Astrocyte (in vitro differentiated cells and primary cell): ENCODE results near the gene UTP15. TPM values are rescaled to one million over a fixed set of nuclear protein-coding genes. Genes with fewer than 3 reads are reported as not detected.

Experiments
- DNase-seq: peaks from one replicate; pipeline ENCODE4 v3.0.0-alpha.2; 2010; ENCODE audit warnings: low read depth
- FAIRE-seq: peaks from 2 replicates; lab custom pipeline; 2011; peaks lifted over from hg19 to GRCh38; lab: Jason Lieb, UNC
- H2AFZ ChIP-seq: 2 replicates; pipeline ENCODE4 v1.6.0; 2012; ENCODE audit warnings: low read depth, low read length, inconsistent platforms
- H3K27ac ChIP-seq: 2 replicates; pipeline ENCODE4 v1.5.1; 2011; ENCODE audit warnings: low read depth, low read length, inconsistent platforms
- H3K27me3 ChIP-seq: 2 replicates; pipeline ENCODE4 v1.6.0; 2011; ENCODE audit warnings: low read length, inconsistent platforms; ENCODE audit not compliant: insufficient read depth
- H3K36me3 ChIP-seq: 2 replicates; pipeline ENCODE4 v1.5.1; 2011; ENCODE audit warnings: low read length, inconsistent platforms; ENCODE audit not compliant: insufficient read depth
- H3K4me1 ChIP-seq: 2 replicates; pipeline ENCODE4 v1.5.1; 2011; ENCODE audit warnings: low read length, inconsistent platforms; ENCODE audit not compliant: insufficient read depth
- H3K4me2 ChIP-seq: 2 replicates; pipeline ENCODE4 v1.6.0; 2012; ENCODE audit warnings: low read length, inconsistent platforms
- H3K4me3 ChIP-seq: 2 replicates; pipeline ENCODE4 v1.5.1; 2011; ENCODE audit warnings: low read depth, mild to moderate bottlenecking, low read length, inconsistent platforms; ENCODE audit not compliant: insufficient read depth
- H3K79me2 ChIP-seq: 2 replicates; pipeline ENCODE4 v1.6.0; 2012; ENCODE audit warnings: mild to moderate bottlenecking, low read length, inconsistent platforms; ENCODE audit not compliant: insufficient read depth
- H3K9ac ChIP-seq: 2 replicates; pipeline ENCODE4 v1.6.0; 2012; ENCODE audit warnings: mild to moderate bottlenecking, low read length, inconsistent platforms
- H3K9me3 ChIP-seq: 2 replicates; pipeline ENCODE4 v1.5.1; 2012; ENCODE audit warnings: low read depth, mild to moderate bottlenecking, low read length, inconsistent platforms; ENCODE audit not compliant: insufficient read depth
- H4K20me1 ChIP-seq: 2 replicates; pipeline ENCODE4 v1.6.0; 2012; ENCODE audit warnings: low read length, inconsistent platforms; ENCODE audit not compliant: insufficient read depth
- H3K27ac Mint-ChIP-seq: one replicate; pipeline ENCODE4 v1.8.0; 2021; ENCODE audit warnings: mild to moderate bottlenecking, mixed read lengths; ENCODE audit not compliant: unreplicated experiment
- H3K27me3 Mint-ChIP-seq: one replicate; pipeline ENCODE4 v1.8.0; 2021; ENCODE audit warnings: low read depth, mixed read lengths; ENCODE audit not compliant: unreplicated experiment
- H3K36me3 Mint-ChIP-seq: one replicate; pipeline ENCODE4 v1.8.0; 2021; ENCODE audit warnings: low read depth, mixed read lengths; ENCODE audit not compliant: unreplicated experiment
- H3K4me1 Mint-ChIP-seq: one replicate; pipeline ENCODE4 v1.8.0; 2021; ENCODE audit warnings: low read depth, mixed read lengths; ENCODE audit not compliant: unreplicated experiment
- H3K4me3 Mint-ChIP-seq: one replicate; pipeline ENCODE4 v1.8.0; 2021; ENCODE audit warnings: mild to moderate bottlenecking, moderate library complexity, mixed read lengths; ENCODE audit not compliant: unreplicated experiment
- H3K9me3 Mint-ChIP-seq: one replicate; pipeline ENCODE4 v1.8.0; 2021; ENCODE audit warnings: mild to moderate bottlenecking, mixed read lengths; ENCODE audit not compliant: unreplicated experiment
- EZH2 ChIP-seq: IDR thresholded peaks from 2 replicates; pipeline ENCODE4 v1.6.1; 2012; ENCODE audit warnings: mild to moderate bottlenecking, low read length, inconsistent platforms; ENCODE audit not compliant: insufficient read depth
- total RNA-seq: library from RNA; stranded (reverse); gene quantifications from 2 replicates; pipeline ENCODE4 v1.2.1, GENCODE V29; 2021
- TF ChIP-seq, protein P1 (sequence below): IDR thresholded peaks from 2 replicates; pipeline ENCODE4 v1.5.1; 2011; ENCODE audit warnings: low read depth, mild to moderate bottlenecking, inconsistent platforms, low read length, moderate library complexity; ENCODE audit not compliant: insufficient read depth

The UTP15 gene
- total RNA-seq, 1 donor from 2014 or later: 23.7 TPM

DNA sequence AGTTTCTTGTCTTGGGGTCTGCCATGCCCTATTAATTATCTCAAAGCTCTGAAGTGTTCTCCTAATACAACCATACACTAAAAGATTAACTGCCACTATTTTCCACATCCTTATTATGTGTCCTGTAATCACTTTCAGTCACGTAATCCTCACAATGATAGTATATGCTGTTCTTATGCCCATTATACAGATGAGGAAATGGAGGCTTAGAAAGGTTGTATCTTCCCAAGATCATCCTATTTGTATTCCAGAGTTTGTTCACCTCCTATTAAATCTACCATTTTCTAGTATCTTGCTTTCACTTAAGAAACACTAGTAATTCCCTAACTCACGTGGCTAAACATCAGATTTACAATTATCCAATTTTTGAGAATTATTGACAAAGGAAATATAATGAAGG, 57.5 kb downstream of the UTP15 start:
- H3K27me3 Mint-ChIP-seq: peaks cover 2% of the 10 kb centered on the region
- Histone ChIP-seq H2AFZ (no peak overlapping the region), H3K27me3 (no peaks in the 10 kb centered on the region)

DNA sequence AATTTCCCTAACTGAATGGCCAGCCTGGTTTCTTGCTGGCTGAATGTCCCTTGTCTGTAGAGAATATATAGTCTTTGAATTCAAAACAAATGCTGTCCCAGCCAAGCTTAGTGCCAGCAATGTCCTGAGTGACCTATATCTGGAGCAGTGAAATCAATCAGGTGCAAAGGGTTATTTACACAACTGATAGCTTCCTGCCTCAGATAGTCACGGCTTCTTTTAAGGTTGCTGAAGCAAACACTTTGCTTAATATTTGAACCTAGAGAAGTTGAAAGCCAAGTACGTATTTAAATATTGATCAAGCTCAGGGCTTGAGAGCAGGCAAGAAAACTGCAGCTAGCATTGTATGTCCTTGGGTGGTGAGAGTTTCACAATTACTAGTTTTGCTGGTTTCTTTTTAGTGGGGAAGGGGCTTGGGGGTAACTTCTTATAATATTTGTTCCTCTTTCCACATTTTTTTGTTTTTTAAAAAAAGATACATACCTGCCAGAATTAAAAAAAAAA, 58.4 kb downstream of the UTP15 start:
- Mint-ChIP-seq H3K4me1 (no peaks in the 10 kb centered on the region), H3K36me3 (no peaks in the 10 kb centered on the region), H3K27ac (no peak overlapping the region), H3K27me3 (peaks cover 5% of the 10 kb centered on the region), H3K4me3 (no peak overlapping the region), H3K9me3 (no peaks in the 10 kb centered on the region)
- DNase-seq (no peak), FAIRE-seq (no peak)
- Histone ChIP-seq H3K36me3 (no peaks in the 10 kb centered on the region), H2AFZ (no peak overlapping the region), H4K20me1 (no peaks in the 10 kb centered on the region), H3K4me1 (peaks cover 17% of the 10 kb centered on the region), H3K27me3 (no peaks in the 10 kb centered on the region), H3K9ac (no peak overlapping the region), H3K9me3 (no peaks in the 10 kb centered on the region), H3K4me2 (no peak overlapping the region), H3K4me3 (no peak overlapping the region), H3K27ac (no peak overlapping the region), H3K79me2 (peaks cover 25% of the 10 kb centered on the region)
- no peak for TF ChIP-seq EZH2
- TF ChIP-seq, protein P1, sequence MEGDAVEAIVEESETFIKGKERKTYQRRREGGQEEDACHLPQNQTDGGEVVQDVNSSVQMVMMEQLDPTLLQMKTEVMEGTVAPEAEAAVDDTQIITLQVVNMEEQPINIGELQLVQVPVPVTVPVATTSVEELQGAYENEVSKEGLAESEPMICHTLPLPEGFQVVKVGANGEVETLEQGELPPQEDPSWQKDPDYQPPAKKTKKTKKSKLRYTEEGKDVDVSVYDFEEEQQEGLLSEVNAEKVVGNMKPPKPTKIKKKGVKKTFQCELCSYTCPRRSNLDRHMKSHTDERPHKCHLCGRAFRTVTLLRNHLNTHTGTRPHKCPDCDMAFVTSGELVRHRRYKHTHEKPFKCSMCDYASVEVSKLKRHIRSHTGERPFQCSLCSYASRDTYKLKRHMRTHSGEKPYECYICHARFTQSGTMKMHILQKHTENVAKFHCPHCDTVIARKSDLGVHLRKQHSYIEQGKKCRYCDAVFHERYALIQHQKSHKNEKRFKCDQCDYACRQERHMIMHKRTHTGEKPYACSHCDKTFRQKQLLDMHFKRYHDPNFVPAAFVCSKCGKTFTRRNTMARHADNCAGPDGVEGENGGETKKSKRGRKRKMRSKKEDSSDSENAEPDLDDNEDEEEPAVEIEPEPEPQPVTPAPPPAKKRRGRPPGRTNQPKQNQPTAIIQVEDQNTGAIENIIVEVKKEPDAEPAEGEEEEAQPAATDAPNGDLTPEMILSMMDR: no peak

More for the DNA sequence above, 57.5 kb downstream of the UTP15 start:
- no peaks in the 10 kb centered on the region for H3K36me3 Mint-ChIP-seq
- DNase-seq: no peak
- no peak overlapping the region for H3K4me3 Mint-ChIP-seq
- Histone ChIP-seq H3K4me1 (peaks cover 17% of the 10 kb centered on the region), H3K79me2 (peaks cover 18% of the 10 kb centered on the region), H4K20me1 (no peaks in the 10 kb centered on the region), H3K4me3 (no peak overlapping the region), H3K27ac (no peak overlapping the region), H3K9me3 (no peaks in the 10 kb centered on the region), H3K4me2 (no peak overlapping the region), H3K9ac (no peak overlapping the region), H3K36me3 (no peaks in the 10 kb centered on the region)
- no peaks in the 10 kb centered on the region for H3K9me3 Mint-ChIP-seq
- no peak overlapping the region for H3K27ac Mint-ChIP-seq
- FAIRE-seq: no peak
- no peak for TF ChIP-seq EZH2
- TF ChIP-seq, protein P1: no peak
- H3K4me1 Mint-ChIP-seq: no peaks in the 10 kb centered on the region

DNA sequence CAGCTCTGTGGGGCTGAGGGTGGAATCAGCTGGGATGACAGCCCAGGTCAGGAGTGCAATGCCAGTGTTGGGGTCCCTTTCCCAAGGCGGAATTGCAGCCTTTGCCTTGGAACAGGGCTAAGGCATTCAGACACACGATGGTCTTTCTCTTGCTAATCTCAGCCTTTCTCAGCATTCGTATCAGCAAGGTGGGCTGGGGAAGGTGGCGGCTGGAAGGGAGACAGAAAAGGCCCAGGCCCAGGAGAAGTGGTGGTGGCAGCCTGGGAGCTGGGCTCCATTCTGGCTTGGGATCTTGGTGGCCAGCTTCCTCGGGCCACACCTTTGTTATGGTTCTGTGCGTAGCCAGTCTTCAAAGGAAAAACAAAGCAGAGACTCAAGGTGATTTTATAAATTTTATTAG, 59.3 kb downstream of the UTP15 start:
- H3K4me1 Mint-ChIP-seq: no peaks in the 10 kb centered on the region
- TF ChIP-seq EZH2: no peak
- TF ChIP-seq, protein P1: no peak
- Histone ChIP-seq H2AFZ (no peak overlapping the region), H3K36me3 (no peaks in the 10 kb centered on the region), H3K4me2 (no peak overlapping the region), H3K4me3 (no peak overlapping the region), H3K79me2 (peaks cover 31% of the 10 kb centered on the region), H3K27me3 (no peaks in the 10 kb centered on the region), H3K4me1 (peaks cover 17% of the 10 kb centered on the region), H3K9ac (no peak overlapping the region), H4K20me1 (no peaks in the 10 kb centered on the region), H3K9me3 (no peaks in the 10 kb centered on the region), H3K27ac (no peak overlapping the region)
- H3K36me3 Mint-ChIP-seq: no peaks in the 10 kb centered on the region
- DNase-seq (no peak), FAIRE-seq (no peak)
- H3K27me3 Mint-ChIP-seq: peaks cover 8% of the 10 kb centered on the region
- no peak overlapping the region for H3K27ac Mint-ChIP-seq
- H3K4me3 Mint-ChIP-seq: peak overlapping the region; percentile 60
- no peaks in the 10 kb centered on the region for H3K9me3 Mint-ChIP-seq
